Endothelial cell of umbilical vein (primary cell): ENCODE measurements around the gene INTS1. TPM values are rescaled to one million over a fixed set of nuclear protein-coding genes. Genes with fewer than 3 reads are reported as not detected.
A peak's percentile ranks its signal among the peaks of the same experiment; 100 is the strongest.

Experiments
- BruUV-seq: library from RNA; stranded (reverse); fragments of 400-500 nt; replicated peaks from 2 replicates; lab custom pipeline; 2021; lab: Mats Ljungman, UMichigan
- CTCF ChIA-PET: fragments of 300-600, 350-600 bp; sonication (Branson Sonifier 250); formaldehyde crosslinking; loops from one replicate; lab custom pipeline; 2021; ENCODE audit warnings: antibody characterized with exemption, inconsistent platforms; lab: Charles Lee
- POLR2A ChIA-PET: fragments of 300-600, 350-600 bp; sonication (Branson Sonifier 250); formaldehyde crosslinking; loops from one replicate; lab custom pipeline; 2021; ENCODE audit warnings: antibody characterized with exemption, inconsistent platforms; lab: Charles Lee
- DNase-seq: peaks from one replicate; pipeline ENCODE4 v3.0.0-alpha.2; 2011; ENCODE audit warnings: low read depth, low spot score
- FAIRE-seq: peaks from 2 replicates; lab custom pipeline; 2011; peaks lifted over from hg19 to GRCh38; lab: Jason Lieb, UNC
- H2AFZ ChIP-seq: 2 replicates; pipeline ENCODE4 v1.6.0; 2012; ENCODE audit warnings: low read depth, low read length, control low read depth, inconsistent platforms
- H3K27ac ChIP-seq: 2 replicates; pipeline ENCODE4 v1.5.1; 2011; ENCODE audit warnings: low read depth, mild to moderate bottlenecking, control low read depth, low read length, moderate library complexity; ENCODE audit not compliant: insufficient read depth
- H3K27me3 ChIP-seq, 2 experiments: 2 replicates each; pipeline versions ENCODE4 v1.6.0 to v1.6.1; 2011; ENCODE audit warnings: low read length in 2 of 2, mixed read lengths in 1 of 2; ENCODE audit not compliant: control insufficient read depth in 2 of 2, insufficient read depth in 2 of 2
- H3K36me3 ChIP-seq, 2 experiments: 2 replicates in 1 of 2; 3 replicates in 1 of 2; pipeline ENCODE4 v1.5.1; 2011; ENCODE audit warnings: low read length in 2 of 2, mild to moderate bottlenecking in 1 of 2, moderate library complexity in 1 of 2; ENCODE audit not compliant: control insufficient read depth in 2 of 2, insufficient read depth in 2 of 2; ENCODE audit errors: extremely low read depth in 1 of 2
- H3K4me1 ChIP-seq: 3 replicates; pipeline ENCODE4 v1.5.1; 2011; ENCODE audit warnings: mild to moderate bottlenecking, low read length; ENCODE audit not compliant: control insufficient read depth, insufficient read depth; ENCODE audit errors: extremely low read depth
- H3K4me2 ChIP-seq: 2 replicates; pipeline ENCODE4 v1.6.1; 2011; ENCODE audit warnings: low read length, control low read depth, mixed read lengths; ENCODE audit not compliant: insufficient read depth
- H3K4me3 ChIP-seq, 3 experiments: fragments of 200-600 bp in 1 of 3; sonication (generic), shearing (Covaris generic) in 1 of 3; replicated peaks in 1 of 3; 2 replicates each; pipeline ENCODE4 v1.5.1; 2011 to 2016; ENCODE audit warnings: control low read depth in 3 of 3, low read length in 3 of 3, mild to moderate bottlenecking in 2 of 3, inconsistent platforms in 1 of 3, low read depth in 1 of 3, moderate library complexity in 1 of 3; ENCODE audit not compliant: insufficient read depth in 1 of 3
- H3K79me2 ChIP-seq: 2 replicates; pipeline ENCODE4 v1.6.0; 2012; ENCODE audit warnings: low read length, inconsistent platforms; ENCODE audit not compliant: control insufficient read depth, insufficient read depth
- H3K9ac ChIP-seq: replicated peaks from 2 replicates; pipeline ENCODE3; 2011; ENCODE audit warnings: low read length, control low read depth; ENCODE audit not compliant: insufficient read depth; ENCODE audit errors: extremely low read depth
- H3K9me1 ChIP-seq: replicated peaks from 3 replicates; pipeline ENCODE4 v1.6.0; 2011; ENCODE audit warnings: mild to moderate bottlenecking, low read length; ENCODE audit not compliant: control insufficient read depth, insufficient read depth; ENCODE audit errors: extremely low read depth
- H3K9me3 ChIP-seq: replicated peaks from 2 replicates; pipeline ENCODE4 v1.5.1; 2012; ENCODE audit warnings: low read length, inconsistent platforms; ENCODE audit not compliant: control insufficient read depth, insufficient read depth
- H4K20me1 ChIP-seq: replicated peaks from 2 replicates; pipeline ENCODE3; 2011; ENCODE audit warnings: mild to moderate bottlenecking, low read length; ENCODE audit not compliant: control insufficient read depth, insufficient read depth; ENCODE audit errors: extremely low read depth
- EZH2 ChIP-seq: IDR thresholded peaks from 2 replicates; pipeline ENCODE4 v1.6.1; 2012; ENCODE audit warnings: borderline replicate concordance, low read depth, mild to moderate bottlenecking, moderate library complexity, low read length, inconsistent platforms; ENCODE audit not compliant: severe bottlenecking
- FOS ChIP-seq: IDR thresholded peaks from 2 replicates; pipeline ENCODE4 v1.6.1; 2011; ENCODE audit warnings: mild to moderate bottlenecking, low read length, moderate library complexity, borderline replicate concordance; ENCODE audit not compliant: insufficient read depth
- GATA2 ChIP-seq: IDR thresholded peaks from 2 replicates; pipeline ENCODE4 v1.7.0; 2011; ENCODE audit warnings: low read depth, mild to moderate bottlenecking, moderate library complexity, mixed read lengths, low read length; ENCODE audit not compliant: insufficient read length, insufficient read depth
- JUN ChIP-seq: IDR thresholded peaks from 2 replicates; pipeline ENCODE4 v1.6.1; 2011; ENCODE audit warnings: borderline replicate concordance, low read depth; ENCODE audit not compliant: insufficient read length, insufficient read depth
- MYC ChIP-seq: IDR thresholded peaks from one replicate; pipeline ENCODE4 v1.6.1; 2011; ENCODE audit warnings: mild to moderate bottlenecking, low read depth, low read length
- POLR2A ChIP-seq: IDR thresholded peaks from 2 replicates; pipeline ENCODE4 v1.6.1; 2012; ENCODE audit warnings: low read depth, mild to moderate bottlenecking, control low read depth, low read length
- POLR2AphosphoS5 ChIP-seq: IDR thresholded peaks from 2 replicates; pipeline ENCODE4 v1.6.1; 2012; ENCODE audit warnings: low read depth, mild to moderate bottlenecking, control low read depth, low read length, moderate library complexity; ENCODE audit not compliant: insufficient read depth
- dilution Hi-C: fragments of 300-500 bp; cut with MboI; formaldehyde crosslinking; loops from one replicate; pipeline ENCODE4 v1.15.0; 2019; ENCODE audit warnings: low sequenced_read_pairs; ENCODE audit not compliant: extremely low pct_ligation_motif_present
- intact Hi-C: fragments of 100-400 bp; cut with micrococcal nuclease; formaldehyde crosslinking; loops from one replicate; pipeline ENCODE4 v1.10.0; 2022
- polyA plus RNA-seq, 4 experiments: library from polyadenylated mRNA; depleted of rRNA in 3 of 4; stranded (reverse) in 3 of 4; unstranded in 1 of 4; fragments of >200 nt; gene quantifications; 2 replicates each; pipeline versions ENCODE4 v1.2.1 to v1.2.3, GENCODE V29; 2011 to 2012; ENCODE audit warnings: missing spikeins in 1 of 4
- total RNA-seq: library from RNA; stranded (reverse); gene quantifications from 2 replicates; pipeline ENCODE4 v1.2.3, GENCODE V29; 2021
- TF ChIP-seq, protein P1 (sequence below): IDR thresholded peaks from 2 replicates; pipeline ENCODE4 v1.6.1; 2011; ENCODE audit not compliant: insufficient read depth, insufficient read length
- TF ChIP-seq, protein P2 (sequence below), 2 donors: IDR thresholded peaks; 1 replicate in 1 of 2; 2 replicates in 1 of 2; pipeline ENCODE4 v1.5.1; 2011; ENCODE audit warnings: low read length in 2 of 2, mild to moderate bottlenecking in 2 of 2, moderate library complexity in 2 of 2, control low read depth in 1 of 2, inconsistent platforms in 1 of 2, low read depth in 1 of 2; ENCODE audit not compliant: insufficient read depth in 1 of 2; ENCODE audit errors: extremely low read depth in 1 of 2

Gene INTS1
- total and polyA plus RNA-seq, 2 donors (not counting 3 experiments of a cell fraction or from before 2014, with no cell fraction given): 57.8 to 116 TPM

DNA sequence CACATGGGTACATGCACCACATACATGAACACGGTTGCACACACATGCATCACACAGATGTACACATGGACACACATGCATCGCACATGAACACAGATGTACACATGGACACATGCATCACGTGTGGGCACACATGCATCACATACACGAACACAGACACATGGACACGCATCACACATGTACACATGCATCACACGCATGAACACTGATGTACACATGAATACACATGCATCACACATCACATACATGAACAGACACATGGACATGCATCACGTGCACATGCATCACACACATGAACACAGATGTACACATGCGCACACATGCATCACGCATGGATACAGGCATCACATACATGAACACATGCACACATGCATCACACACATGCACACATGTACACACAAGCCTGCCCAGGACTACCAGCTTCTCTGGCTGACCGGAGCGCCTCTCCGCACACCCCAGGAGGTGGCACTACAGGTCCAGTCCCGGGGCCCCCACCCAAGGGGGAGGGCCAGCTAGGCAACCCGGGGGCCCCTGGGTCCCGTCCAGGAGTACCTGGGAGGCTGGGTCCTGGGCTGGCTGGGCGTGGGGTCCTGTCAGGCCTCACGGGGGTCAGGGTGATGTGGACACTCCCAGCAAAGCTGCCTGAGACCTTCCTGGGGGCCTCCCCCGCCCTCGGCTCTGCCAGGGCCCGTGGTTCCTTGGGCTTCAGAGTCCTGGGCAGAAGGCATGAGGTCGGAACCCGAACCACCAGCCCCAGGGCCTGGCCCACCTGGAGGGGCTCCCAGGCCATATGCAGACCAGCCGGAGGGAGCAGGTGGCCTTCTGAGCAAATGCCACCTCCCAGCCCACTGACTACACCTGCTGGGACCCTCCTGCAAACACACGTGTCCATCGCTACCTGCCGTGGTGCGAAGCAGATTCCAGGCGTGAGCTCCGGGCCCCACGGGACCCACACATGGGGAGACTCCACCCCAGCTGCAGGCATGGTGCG lies 64.5 kb downstream of the INTS1 start:
- Histone ChIP-seq H3K9ac (no peak overlapping the region), H3K4me3 (no peak overlapping the region), H2AFZ (no peak overlapping the region), H3K36me3 (peaks cover 0 to 2% of the 10 kb centered on the region in 2 experiments), H3K9me1 (no peaks in the 10 kb centered on the region), H3K79me2 (no peaks in the 10 kb centered on the region), H3K27me3 (no peaks in the 10 kb centered on the region), H3K4me1 (no peaks in the 10 kb centered on the region), H4K20me1 (no peaks in the 10 kb centered on the region), H3K27ac (no peak overlapping the region), H3K9me3 (no peaks in the 10 kb centered on the region), H3K4me2 (no peak overlapping the region)
- TF ChIP-seq POLR2A: no peak
- TF ChIP-seq, protein P1, sequence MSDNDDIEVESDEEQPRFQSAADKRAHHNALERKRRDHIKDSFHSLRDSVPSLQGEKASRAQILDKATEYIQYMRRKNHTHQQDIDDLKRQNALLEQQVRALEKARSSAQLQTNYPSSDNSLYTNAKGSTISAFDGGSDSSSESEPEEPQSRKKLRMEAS: peak; percentile 24
- no peak for TF ChIP-seq EZH2
- no peak for TF ChIP-seq GATA2
- POLR2A ChIA-PET: no interaction called here
- dilution Hi-C loops (no loop called here), intact Hi-C loops (loop anchor here (1.0 kb wide), 1 partner anchor 15 kb away; no protein-coding TSS in a partner anchor)
- CTCF ChIA-PET: interaction anchor here (0.5 to 2.8 kb wide), 4 partner anchors 10 to 37 kb away, joined by 3 to 24 read pairs (median 3); no protein-coding TSS in a partner anchor
- FAIRE-seq: no peak
- DNase-seq: no peak
- no TSS peak for BruUV-seq

DNA sequence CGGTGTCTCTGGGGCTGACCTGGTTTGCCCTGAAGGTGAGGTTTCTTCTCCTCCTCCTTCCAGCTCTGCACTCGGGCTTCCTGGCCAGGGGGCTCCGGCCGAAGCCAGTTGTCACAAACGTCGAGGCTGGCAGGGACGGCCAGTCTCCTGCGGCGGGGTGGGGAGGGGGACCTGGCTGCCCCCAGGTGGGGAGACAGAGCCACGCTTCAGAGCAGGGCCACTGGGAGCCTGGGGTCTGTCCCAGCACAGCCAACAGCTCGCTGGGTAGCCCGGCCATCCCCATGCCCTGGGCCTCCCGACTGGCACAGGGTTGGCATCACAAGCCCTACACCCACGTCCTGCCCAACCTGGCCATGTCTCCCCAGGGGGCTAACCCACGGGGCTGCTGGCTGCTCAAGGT lies 65.4 kb downstream of the INTS1 start:
- dilution Hi-C loops: no loop called here
- no peak overlapping the region for H2AFZ ChIP-seq
- no peaks in the 10 kb centered on the region for H3K9me3 ChIP-seq
- H3K4me1 ChIP-seq: no peaks in the 10 kb centered on the region
- no peaks in the 10 kb centered on the region for H3K27me3 ChIP-seq
- H3K9me1 ChIP-seq: no peaks in the 10 kb centered on the region
- H3K4me2 ChIP-seq: no peak overlapping the region
- H3K36me3 ChIP-seq: peaks cover 0 to 2% of the 10 kb centered on the region in 2 experiments
- no peak for TF ChIP-seq POLR2AphosphoS5
- TF ChIP-seq EZH2: no peak
- TF ChIP-seq, protein P1: no peak
- no peak for TF ChIP-seq JUN
- no peak for TF ChIP-seq GATA2
- TF ChIP-seq FOS: no peak
- TF ChIP-seq, protein P2, sequence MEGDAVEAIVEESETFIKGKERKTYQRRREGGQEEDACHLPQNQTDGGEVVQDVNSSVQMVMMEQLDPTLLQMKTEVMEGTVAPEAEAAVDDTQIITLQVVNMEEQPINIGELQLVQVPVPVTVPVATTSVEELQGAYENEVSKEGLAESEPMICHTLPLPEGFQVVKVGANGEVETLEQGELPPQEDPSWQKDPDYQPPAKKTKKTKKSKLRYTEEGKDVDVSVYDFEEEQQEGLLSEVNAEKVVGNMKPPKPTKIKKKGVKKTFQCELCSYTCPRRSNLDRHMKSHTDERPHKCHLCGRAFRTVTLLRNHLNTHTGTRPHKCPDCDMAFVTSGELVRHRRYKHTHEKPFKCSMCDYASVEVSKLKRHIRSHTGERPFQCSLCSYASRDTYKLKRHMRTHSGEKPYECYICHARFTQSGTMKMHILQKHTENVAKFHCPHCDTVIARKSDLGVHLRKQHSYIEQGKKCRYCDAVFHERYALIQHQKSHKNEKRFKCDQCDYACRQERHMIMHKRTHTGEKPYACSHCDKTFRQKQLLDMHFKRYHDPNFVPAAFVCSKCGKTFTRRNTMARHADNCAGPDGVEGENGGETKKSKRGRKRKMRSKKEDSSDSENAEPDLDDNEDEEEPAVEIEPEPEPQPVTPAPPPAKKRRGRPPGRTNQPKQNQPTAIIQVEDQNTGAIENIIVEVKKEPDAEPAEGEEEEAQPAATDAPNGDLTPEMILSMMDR (IDR thresholded peaks at IDR 0.05; ENCODE audit: extremely low read depth in 1 of 2, insufficient read depth in 1 of 2, low read depth in 1 of 2, low read length in 2 of 2): no peak
- no peak for TF ChIP-seq MYC
- TF ChIP-seq POLR2A: no peak
- H3K27ac ChIP-seq: no peak overlapping the region
- H4K20me1 ChIP-seq: no peaks in the 10 kb centered on the region
- H3K9ac ChIP-seq: no peak overlapping the region
- no peak overlapping the region for H3K4me3 ChIP-seq
- ChIA-PET POLR2A (no interaction called here), CTCF (interaction anchor here (0.5 to 2.8 kb wide), 2 partner anchors 12 to 36 kb away, joined by 3 to 24 read pairs; no protein-coding TSS in a partner anchor)
- intact Hi-C loops: loop anchor here (1.0 kb wide), 1 partner anchor 15 kb away; no protein-coding TSS in a partner anchor
- DNase-seq: no peak
- BruUV-seq: no TSS peak
- H3K79me2 ChIP-seq: no peaks in the 10 kb centered on the region
- FAIRE-seq: no peak
